Measurements from ENCODE around the gene DCLK2. TPM values are rescaled to one million over a fixed set of nuclear protein-coding genes. Genes with fewer than 3 reads are reported as not detected.
"Not testable (repeated sequence)": the region's sequence is repeated elsewhere in the genome, so short reads cannot be mapped to it uniquely, and the experiment has no call there.

DCLK2 gene
- total RNA-seq, 1 experiment from 2014 or later, result 2.9 TPM

- intact Hi-C loops (cut with micrococcal nuclease; ENCODE audit: unreplicated experiment), result no loop called here
- H3K27me3 ChIP-seq (replicated peaks; ENCODE audit: control insufficient read depth, insufficient read depth, low read length), result no peaks in the 10 kb centered on the region
- peaks cover 5% of the 10 kb centered on the region for H3K4me1 Mint-ChIP-seq (ENCODE audit: low read depth, unreplicated experiment)
- H3K36me3 Mint-ChIP-seq (ENCODE audit: insufficient read depth, unreplicated experiment), result no peaks in the 10 kb centered on the region
- H3K4me1 ChIP-seq, result no peaks in the 10 kb centered on the region
- no peaks in the 10 kb centered on the region for H3K9me3 ChIP-seq
- H3K27ac Mint-ChIP-seq (ENCODE audit: unreplicated experiment), result no peak overlapping the region
- peaks cover 7% of the 10 kb centered on the region for H3K9me3 Mint-ChIP-seq (ENCODE audit: unreplicated experiment)
- BruUV-seq (replicated peaks), result no TSS peak
- DNase-seq, result no peak
- no peaks in the 10 kb centered on the region for H3K36me3 ChIP-seq (ENCODE audit: control insufficient read depth, insufficient read depth, low read length)
- ChIA-PET CTCF (no interaction called here), POLR2A (no interaction called here)
- H3K4me3 Mint-ChIP-seq (ENCODE audit: unreplicated experiment), result no peak overlapping the region
- no peak for TF ChIP-seq CTCF (IDR thresholded peaks at IDR 0.05; ENCODE audit: insufficient read depth in 1 of 2, low read depth in 1 of 2, low read length in 1 of 2, severe bottlenecking in 1 of 2, unreplicated experiment in 1 of 2)
- H3K27me3 Mint-ChIP-seq (ENCODE audit: insufficient read depth, unreplicated experiment), result no peaks in the 10 kb centered on the region
- H3K4me3 ChIP-seq (ENCODE audit: low read depth, low read length), result no peak overlapping the region
Observed at GRCh38 chr4:150160473-150160872, 82.2 kb downstream of the DCLK2 start.

- DNase-seq, result no peak
- CTCF ChIA-PET, result no interaction called here
- TF ChIP-seq CTCF (IDR thresholded peaks at IDR 0.05; ENCODE audit: insufficient read depth in 1 of 2, low read depth in 1 of 2, low read length in 1 of 2, severe bottlenecking in 1 of 2, unreplicated experiment in 1 of 2), result no peak
- Histone ChIP-seq H3K27me3 (replicated peaks; ENCODE audit: control insufficient read depth, insufficient read depth, low read length) (no peaks in the 10 kb centered on the region), H3K36me3 (ENCODE audit: control insufficient read depth, insufficient read depth, low read length) (no peaks in the 10 kb centered on the region), H3K4me1 (no peaks in the 10 kb centered on the region), H3K9me3 (no peaks in the 10 kb centered on the region), H3K4me3 (ENCODE audit: low read depth, low read length) (no peak overlapping the region)
- no peaks in the 10 kb centered on the region for H3K4me1 Mint-ChIP-seq (ENCODE audit: low read depth, unreplicated experiment)
- BruUV-seq (replicated peaks), result no TSS peak
- intact Hi-C loops (cut with micrococcal nuclease; ENCODE audit: unreplicated experiment), result no loop called here
- H3K4me3 Mint-ChIP-seq (ENCODE audit: unreplicated experiment), result no peak overlapping the region
- H3K27me3 Mint-ChIP-seq (ENCODE audit: insufficient read depth, unreplicated experiment), result no peaks in the 10 kb centered on the region
- POLR2A ChIA-PET, result no interaction called here
- H3K9me3 Mint-ChIP-seq (ENCODE audit: unreplicated experiment), result peaks cover under 1% of the 10 kb centered on the region
- no peak overlapping the region for H3K27ac Mint-ChIP-seq (ENCODE audit: unreplicated experiment)
- no peaks in the 10 kb centered on the region for H3K36me3 Mint-ChIP-seq (ENCODE audit: insufficient read depth, unreplicated experiment)
Observed at GRCh38 chr4:150161109-150161508, 82.9 kb downstream of the DCLK2 start.

GRCh38 chr4:150162020-150162419 lies 83.8 kb downstream of the DCLK2 start:
- H3K27me3 ChIP-seq (replicated peaks; ENCODE audit: control insufficient read depth, insufficient read depth, low read length); BruUV-seq (replicated peaks); intact Hi-C loops (cut with micrococcal nuclease; ENCODE audit: unreplicated experiment); CTCF ChIA-PET; H3K4me1 Mint-ChIP-seq (ENCODE audit: low read depth, unreplicated experiment); H3K27ac Mint-ChIP-seq (ENCODE audit: unreplicated experiment); H3K36me3 Mint-ChIP-seq (ENCODE audit: insufficient read depth, unreplicated experiment); H3K4me1 ChIP-seq; H3K27me3 Mint-ChIP-seq (ENCODE audit: insufficient read depth, unreplicated experiment); DNase-seq; H3K9me3 ChIP-seq; H3K36me3 ChIP-seq (ENCODE audit: control insufficient read depth, insufficient read depth, low read length); H3K9me3 Mint-ChIP-seq (ENCODE audit: unreplicated experiment); POLR2A ChIA-PET; H3K4me3 ChIP-seq (ENCODE audit: low read depth, low read length); H3K4me3 Mint-ChIP-seq (ENCODE audit: unreplicated experiment): not testable (repeated sequence)

- ChIA-PET CTCF (no interaction called here), POLR2A (no interaction called here)
- no peak for TF ChIP-seq CTCF (IDR thresholded peaks at IDR 0.05; ENCODE audit: insufficient read depth in 1 of 2, low read depth in 1 of 2, low read length in 1 of 2, severe bottlenecking in 1 of 2, unreplicated experiment in 1 of 2)
- H3K27ac Mint-ChIP-seq (ENCODE audit: unreplicated experiment), result no peak overlapping the region
- H3K36me3 Mint-ChIP-seq (ENCODE audit: insufficient read depth, unreplicated experiment), result no peaks in the 10 kb centered on the region
- H3K4me1 ChIP-seq, result no peaks in the 10 kb centered on the region
- intact Hi-C loops (cut with micrococcal nuclease; ENCODE audit: unreplicated experiment), result no loop called here
- H3K4me3 ChIP-seq (ENCODE audit: low read depth, low read length), result no peak overlapping the region
- H3K36me3 ChIP-seq (ENCODE audit: control insufficient read depth, insufficient read depth, low read length), result no peaks in the 10 kb centered on the region
- no peaks in the 10 kb centered on the region for H3K4me1 Mint-ChIP-seq (ENCODE audit: low read depth, unreplicated experiment)
- no peak overlapping the region for H3K4me3 Mint-ChIP-seq (ENCODE audit: unreplicated experiment)
- H3K9me3 Mint-ChIP-seq (ENCODE audit: unreplicated experiment), result no peaks in the 10 kb centered on the region
- BruUV-seq (replicated peaks), result no TSS peak
- H3K9me3 ChIP-seq, result no peaks in the 10 kb centered on the region
- no peaks in the 10 kb centered on the region for H3K27me3 Mint-ChIP-seq (ENCODE audit: insufficient read depth, unreplicated experiment)
- H3K27me3 ChIP-seq (replicated peaks; ENCODE audit: control insufficient read depth, insufficient read depth, low read length), result no peaks in the 10 kb centered on the region
- no peak for DNase-seq
Observed at GRCh38 chr4:150164055-150164454, 85.8 kb downstream of the DCLK2 start.
